SK-N-SH treated with all-trans-retinoic acid at 6 μM for 48 hours (cell line): ENCODE data around the gene DDHD1.

Experiments
- ATAC-seq: fragments of 200-7000 bp; cut with Tn5 transposase; 3 replicates; pipeline ENCODE4 v1.9.1; 2020; ENCODE audit warnings: mild to moderate bottlenecking, moderate library complexity
- PATZ1 ChIP-seq: fragments of 250-450 bp; sonication (Bioruptor Pico); IDR thresholded peaks from 2 replicates; pipeline ENCODE4 v1.8.0; 2020; ENCODE audit warnings: mild to moderate bottlenecking, moderate library complexity, borderline replicate concordance
- POU6F1 ChIP-seq: fragments of 250-450 bp; sonication (Bioruptor Pico); IDR thresholded peaks from 2 replicates; pipeline ENCODE4 v1.8.0; 2021; ENCODE audit warnings: low read depth, mild to moderate bottlenecking, moderate library complexity, borderline replicate concordance
- ZC3H10 ChIP-seq: fragments of 250-450 bp; sonication (Bioruptor Pico); IDR thresholded peaks from 2 replicates; pipeline ENCODE4 v1.5.1; 2021; ENCODE audit warnings: mild to moderate bottlenecking, moderate library complexity
- ZNF70 ChIP-seq: fragments of 450-650 bp; formaldehyde crosslinking; IDR thresholded peaks from 2 replicates; pipeline ENCODE4 v1.5.0; 2020; ENCODE audit warnings: mild to moderate bottlenecking, moderate library complexity

The DDHD1 gene

GRCh38 chr14:52987042-52987441, 166.1 kb downstream of the DDHD1 start:
- TF ChIP-seq PATZ1, result no peak
- no peak for TF ChIP-seq ZC3H10 (CRISPR knock-in tag)
- no peak for TF ChIP-seq POU6F1 (CRISPR knock-in tag)
- no peak for TF ChIP-seq ZNF70 (CRISPR knock-in tag)
- ATAC-seq, result no peak
